Nucleus accumbens (tissue), 56 donors: Measurements from ENCODE around the gene NTN1.
"Not testable (repeated sequence)": the region's sequence is repeated elsewhere in the genome, so short reads cannot be mapped to it uniquely, and the experiment has no call there.

Experiments
- DNase-seq, 56 donors: peaks; one replicate each; lab custom pipeline; 2025; lab: John Stamatoyannopoulos, UW

The NTN1 gene

GRCh38 chr17:9144502-9145249 lies 123.4 kb downstream of the NTN1 start:
- no peak for DNase-seq

- no peak for DNase-seq
These were observed 124.8 kb downstream of the NTN1 start for GRCh38 chr17:9146064-9146463.

- DNase-seq, result no peak
These were observed 127.7 kb downstream of the NTN1 start for GRCh38 chr17:9148905-9149525.

GRCh38 chr17:9150446-9151090 lies 129.3 kb downstream of the NTN1 start:
- no peak for DNase-seq

DNA sequence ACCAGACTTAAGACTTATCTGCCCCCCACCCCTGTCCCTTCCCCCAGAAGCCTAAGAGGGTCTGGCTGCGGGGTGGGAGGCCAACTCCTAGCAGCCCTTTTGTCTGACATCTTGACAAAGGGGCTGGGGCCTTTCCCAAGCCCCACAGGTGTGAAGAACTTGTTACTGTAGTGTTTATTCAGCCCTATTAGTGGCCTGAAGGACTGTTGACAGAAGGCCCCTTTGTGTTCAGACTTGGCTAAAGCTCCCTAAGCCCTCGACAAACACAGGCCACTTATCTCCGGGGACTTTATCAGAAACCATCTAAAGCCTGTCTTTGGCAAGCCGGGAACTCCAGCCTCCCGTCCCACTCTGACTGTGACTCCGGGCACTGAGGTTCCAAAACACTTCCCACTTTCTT lies 129.8 kb downstream of the NTN1 start:
- DNase-seq, result peak in 2 of 56 donors; percentile 4 to 6

DNA sequence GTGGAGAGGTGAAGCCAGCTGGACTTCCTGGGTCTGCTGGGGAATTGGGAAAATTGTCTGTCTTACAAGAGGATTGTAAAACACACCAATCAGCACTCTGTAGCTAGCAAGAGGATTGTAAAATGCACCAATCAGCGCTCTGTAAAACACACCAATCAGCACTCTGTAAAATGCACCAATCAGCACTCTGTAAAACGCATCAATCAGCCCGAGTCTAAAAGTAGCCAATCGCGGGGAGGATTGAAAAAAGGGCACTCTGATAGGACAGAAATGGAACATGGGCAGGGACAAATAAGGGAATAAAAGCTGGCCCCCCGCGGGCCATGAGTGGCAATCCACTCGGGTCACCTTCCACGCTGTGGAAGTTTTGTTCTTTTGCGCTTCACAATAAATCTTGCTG lies 130.4 kb downstream of the NTN1 start:
- DNase-seq, result not testable (repeated sequence)

GRCh38 chr17:9158544-9159452 lies 137.5 kb downstream of the NTN1 start:
- no peak for DNase-seq

DNA sequence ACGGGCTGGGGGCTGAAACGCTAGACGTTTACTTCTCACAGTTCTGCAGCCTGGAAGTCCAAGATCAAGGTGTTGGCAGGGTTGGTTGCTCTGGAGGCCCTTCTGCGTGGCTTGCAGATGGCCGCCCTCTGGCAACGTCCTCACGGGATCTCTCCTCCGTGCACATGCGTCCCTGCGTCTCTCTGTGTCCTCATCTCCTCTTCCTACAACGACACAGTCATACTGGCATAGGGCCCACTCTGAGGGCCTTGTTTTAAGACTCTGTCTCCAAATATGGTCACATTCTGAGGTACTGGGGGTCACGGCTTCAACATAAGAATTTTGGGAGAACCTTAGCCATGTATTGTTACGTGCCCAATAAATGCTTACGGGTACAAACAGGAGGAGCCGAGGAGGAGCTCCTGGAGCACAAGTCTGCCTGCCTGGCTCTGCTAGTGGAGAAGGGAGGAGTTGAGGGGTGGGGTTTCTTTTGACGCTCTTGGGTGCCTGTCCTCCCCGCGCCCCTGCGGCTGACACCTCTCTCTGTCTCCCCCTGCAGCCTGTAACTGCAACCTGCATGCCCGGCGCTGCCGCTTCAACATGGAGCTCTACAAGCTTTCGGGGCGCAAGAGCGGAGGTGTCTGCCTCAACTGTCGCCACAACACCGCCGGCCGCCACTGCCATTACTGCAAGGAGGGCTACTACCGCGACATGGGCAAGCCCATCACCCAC lies 141.1 kb downstream of the NTN1 start:
- no peak for DNase-seq

- no peak for DNase-seq
These were observed 145.5 kb downstream of the NTN1 start for GRCh38 chr17:9166788-9167187.

GRCh38 chr17:9167379-9167778 lies 146.1 kb downstream of the NTN1 start:
- no peak for DNase-seq

- DNase-seq, result no peak
These were observed 147.8 kb downstream of the NTN1 start for GRCh38 chr17:9169116-9169515.

DNA sequence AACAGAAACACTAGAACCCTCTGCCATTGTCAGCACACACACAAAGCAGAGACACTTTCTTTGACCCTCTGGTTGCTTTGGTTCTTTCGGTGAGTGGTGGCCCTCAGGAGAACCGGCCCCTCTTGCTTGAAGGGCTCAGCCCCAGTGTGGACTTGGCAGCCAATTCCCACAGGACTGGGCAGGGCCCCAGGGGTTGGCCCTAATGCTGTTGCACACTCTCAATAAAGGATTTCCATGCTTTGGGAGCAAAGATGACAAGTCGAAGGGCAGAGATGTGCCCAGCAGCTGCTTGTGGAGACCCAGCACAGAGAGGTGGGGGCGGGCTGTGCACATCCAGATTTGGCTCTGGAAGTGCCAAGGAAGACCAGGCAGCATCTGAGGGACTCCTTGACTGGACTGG lies 149.0 kb downstream of the NTN1 start:
- DNase-seq, result no peak

- DNase-seq, result no peak
These were observed 149.5 kb downstream of the NTN1 start for GRCh38 chr17:9170853-9171252.

DNA sequence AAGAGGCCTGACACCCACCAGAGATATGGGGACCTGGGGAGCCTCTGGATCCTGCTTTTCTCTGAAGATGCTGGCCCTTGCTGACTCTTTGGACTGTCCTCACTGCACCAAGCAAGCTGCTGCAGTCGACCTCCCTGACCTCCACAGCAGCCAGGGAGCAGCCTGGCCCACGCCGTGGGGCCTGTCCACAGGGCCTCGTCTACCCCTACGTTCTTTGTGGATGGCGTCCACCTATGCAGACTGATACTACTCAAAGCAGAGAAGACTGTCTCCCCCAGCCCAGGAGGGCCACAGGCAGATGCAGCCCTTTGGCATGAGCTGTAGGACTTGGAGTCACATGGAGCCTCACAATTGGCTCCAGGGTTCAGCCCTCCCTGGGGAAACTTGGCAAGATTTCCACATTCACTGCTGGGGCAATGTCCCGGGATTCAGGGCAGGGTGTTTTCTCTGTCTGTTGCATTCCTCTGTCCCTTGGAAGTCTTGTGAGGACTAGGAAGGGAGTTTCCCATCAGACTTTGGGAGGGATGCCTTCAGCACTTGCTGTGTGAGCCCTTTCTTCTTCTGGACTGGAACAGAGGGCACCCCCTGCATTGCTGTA lies 152.2 kb downstream of the NTN1 start:
- DNase-seq, result no peak

DNA sequence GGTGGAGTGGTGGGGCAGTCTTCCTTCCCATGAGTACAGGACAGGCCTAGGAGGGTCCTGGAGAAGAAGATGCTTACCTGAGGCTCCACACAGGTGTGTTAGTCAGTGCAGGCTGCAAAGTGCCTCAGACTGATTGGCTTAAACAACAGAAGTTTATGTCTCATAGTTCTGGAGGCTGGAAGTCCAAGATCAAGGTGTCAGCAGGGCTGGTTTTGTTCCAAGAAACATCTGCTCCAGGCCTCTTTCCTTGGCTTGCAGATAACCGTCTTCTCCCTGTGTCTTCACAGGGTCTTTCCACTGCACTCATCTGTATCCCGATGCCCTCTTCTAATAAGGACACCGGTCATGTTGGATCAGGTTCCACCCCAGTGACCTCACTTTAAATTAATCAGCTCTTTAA lies 153.0 kb downstream of the NTN1 start:
- DNase-seq, result no peak

DNA sequence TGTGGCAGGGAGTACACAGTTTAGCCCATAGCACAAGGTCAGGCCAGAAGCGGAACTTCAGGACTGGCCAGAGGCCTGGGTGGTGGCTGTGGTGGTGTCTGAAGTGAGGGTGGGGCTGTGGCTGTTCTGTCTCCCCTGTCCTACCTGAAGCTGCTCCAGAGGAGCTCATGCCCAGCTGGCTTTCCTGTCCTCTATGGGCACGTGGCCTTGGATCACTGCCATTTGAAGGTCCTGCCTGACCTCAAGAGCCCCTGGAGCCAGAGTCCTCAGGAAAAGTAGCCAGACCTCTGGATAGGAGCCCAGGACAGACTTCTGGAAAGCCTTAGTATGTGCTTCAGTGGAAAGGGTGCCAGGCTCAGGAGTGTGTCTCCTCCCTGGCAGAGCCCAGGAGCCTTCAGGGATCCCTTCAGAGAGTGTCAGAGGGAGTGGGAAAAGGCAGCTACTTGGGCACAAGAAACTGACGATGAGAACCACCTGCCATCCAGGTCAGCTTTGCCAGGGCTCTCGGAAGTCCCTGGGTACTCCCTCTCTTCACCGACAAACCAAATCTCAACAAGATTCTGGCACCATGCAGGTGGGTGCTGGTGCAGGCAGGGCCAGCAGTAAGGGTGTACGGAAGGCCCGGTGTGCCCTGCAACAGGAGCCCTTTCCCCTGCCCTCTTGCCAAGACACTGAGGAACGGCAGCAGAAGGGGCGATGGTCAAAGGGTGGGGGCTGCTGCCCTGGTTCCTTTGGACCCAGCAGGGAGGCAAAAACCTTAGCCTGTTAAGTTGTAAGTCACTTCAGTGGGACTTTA lies 153.7 kb downstream of the NTN1 start:
- DNase-seq, result no peak

DNA sequence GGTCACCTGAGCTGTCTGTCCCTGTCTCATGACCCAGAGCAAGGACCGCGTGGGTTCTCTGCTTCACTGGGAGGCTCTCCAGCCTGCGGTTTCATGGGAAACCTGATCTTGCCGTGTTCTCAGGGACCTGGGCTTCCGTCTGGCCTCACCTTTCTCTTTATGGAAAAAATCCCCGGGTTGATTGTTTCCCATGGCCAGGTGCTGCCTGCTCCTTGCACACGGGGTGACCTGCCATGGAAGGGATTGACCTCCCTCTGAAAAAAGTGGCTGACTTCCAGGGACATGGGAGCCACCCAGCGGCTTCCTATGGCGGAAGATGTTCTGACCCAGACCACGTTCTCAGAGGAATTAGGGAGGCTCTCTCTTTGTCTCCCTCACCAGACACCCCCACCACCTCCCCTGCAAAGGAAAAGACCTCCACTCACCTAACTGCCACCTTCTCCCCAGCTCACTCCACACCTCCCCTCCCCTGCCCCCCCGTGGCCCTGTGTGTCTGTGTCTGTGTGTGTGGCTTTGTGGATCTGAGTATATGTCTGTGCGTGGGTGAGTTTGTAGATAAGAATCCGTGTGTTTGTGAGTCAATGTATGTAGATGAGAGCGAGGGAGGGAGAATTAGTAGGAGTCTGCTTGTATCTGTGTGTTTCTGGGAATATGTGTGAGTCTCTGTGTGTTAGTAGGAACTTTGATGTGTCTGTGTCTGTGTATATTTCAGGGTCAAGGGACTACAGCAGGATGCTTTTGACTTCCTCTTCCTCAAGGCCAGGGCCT lies 154.6 kb downstream of the NTN1 start:
- no peak for DNase-seq

- no peak for DNase-seq
These were observed 155.9 kb downstream of the NTN1 start for GRCh38 chr17:9177212-9177611.
